HuH-7.5 (cell line): ENCODE results near the gene FAM20B.
A peak's percentile ranks its signal among the peaks of the same experiment; 100 is the strongest.
"Not testable (repeated sequence)": the region's sequence is repeated elsewhere in the genome, so short reads cannot be mapped to it uniquely, and the experiment has no call there.

Experiments
- DNase-seq: peaks from one replicate; pipeline ENCODE4 v3.0.0; 2011; ENCODE audit warnings: low spot score

The FAM20B gene

DNA sequence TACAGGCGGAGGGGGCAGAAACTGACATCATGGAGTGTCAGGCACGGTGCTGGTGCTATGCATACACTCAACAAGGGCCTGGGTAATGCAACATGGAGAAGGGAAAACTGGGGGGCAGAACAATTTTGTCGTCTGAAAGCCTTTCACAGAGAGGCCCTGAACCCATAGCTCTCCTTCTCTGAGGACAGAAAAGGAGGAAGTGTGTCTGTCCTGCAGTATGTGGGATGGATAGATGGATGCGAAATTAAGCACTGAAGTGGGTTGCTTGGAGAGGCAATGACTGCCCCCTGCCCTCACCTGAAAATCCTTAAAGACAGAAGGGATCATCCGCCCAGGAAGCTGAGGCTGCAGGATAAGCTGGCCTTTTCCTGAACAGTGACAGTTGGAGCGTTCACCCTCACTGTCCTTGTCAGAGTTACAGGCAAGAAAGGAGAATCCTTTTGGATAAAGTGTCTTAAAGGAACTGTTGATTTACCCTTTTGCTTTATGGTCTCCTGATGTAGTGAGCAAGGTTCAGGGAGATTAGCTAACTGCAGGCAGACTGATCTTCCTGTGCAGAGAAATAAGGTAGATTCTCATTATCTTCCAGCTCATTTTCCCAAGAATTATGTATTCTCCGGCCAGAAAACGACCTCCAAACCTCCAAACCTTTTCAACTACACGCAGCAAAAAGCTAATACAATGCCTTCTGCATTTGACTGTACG is 1.6 kb upstream of the FAM20B start:
- no peak for DNase-seq

DNA sequence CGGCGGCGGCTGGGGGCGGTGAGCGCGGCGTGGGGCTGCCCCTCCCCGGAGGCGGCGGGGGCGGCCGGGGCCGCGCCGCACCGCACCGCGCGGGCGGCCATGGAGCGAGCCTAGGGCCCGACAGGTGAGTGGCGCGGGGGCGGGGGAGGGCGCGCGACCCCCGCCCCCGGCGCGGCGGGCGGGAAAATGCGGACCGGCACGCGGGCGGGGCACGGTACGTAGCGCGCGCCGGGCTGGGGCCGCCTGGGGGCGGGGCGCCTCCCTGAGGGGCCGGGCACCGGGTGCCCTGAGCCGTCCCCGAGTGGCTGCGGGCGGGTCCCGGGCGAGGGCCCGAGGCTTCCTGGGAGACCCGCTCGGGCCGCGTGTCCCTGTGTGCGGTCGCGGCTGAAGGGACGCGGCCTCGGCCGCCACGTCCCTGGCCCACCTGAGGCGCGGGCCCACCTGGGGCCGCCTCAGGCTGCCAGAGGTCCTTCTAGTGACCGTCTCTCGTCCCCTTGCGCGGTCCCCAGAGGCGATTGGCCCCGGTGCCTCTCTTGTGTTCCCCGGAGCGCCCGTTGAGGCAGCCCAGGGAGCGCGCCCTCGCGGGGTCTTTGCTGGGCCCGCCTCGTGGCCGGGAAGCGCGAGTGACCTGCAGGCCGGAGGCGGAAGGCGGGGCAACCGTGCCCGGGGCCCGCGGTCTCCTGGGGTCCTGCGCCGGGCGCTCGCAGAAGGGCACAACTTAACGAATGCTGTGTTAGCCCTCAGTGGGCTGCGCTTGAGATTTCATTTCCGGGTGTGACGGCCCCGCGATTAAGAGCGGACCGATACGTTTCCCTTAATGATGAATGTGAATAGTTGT is 500 bp downstream of the FAM20B start:
- peak; percentile 78 for DNase-seq

DNA sequence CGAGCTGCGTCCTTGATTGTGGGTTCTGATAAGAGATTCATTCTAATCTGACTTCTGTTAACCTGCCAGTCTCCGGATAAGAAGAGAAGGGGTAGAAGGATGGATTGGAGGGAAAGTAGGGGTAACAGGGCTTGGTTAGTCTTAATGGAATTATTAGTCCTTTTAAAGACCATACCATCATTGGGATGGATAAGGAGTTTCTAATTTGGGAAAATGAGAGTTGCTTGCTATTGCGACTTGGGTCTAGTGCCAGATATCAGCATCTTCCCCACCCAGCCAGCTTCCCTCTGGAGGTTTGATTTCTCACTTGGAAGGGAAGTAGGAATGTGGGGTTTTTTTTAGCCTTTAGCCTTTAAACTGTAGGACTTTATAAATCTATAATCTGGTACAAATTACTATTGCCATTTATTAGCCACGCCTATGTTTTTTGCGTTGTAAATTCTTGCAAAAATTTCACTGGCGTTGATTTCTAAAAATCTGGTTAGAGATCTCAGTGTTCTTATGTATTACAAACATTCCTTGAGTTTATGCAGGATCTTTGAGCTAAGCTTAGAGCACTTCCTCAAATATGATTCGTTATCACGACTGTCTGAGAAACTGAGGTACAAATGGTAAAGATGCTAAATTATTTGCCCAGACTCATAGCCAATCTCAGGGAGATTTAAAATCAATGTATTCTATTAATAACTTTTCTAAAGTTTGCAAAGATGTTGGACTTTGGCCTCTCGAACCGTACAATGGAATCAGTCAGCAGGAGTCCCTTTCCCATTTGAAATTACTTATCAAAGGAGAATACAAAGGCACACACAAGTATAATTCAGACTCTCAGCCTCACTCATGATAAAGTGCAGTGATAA is 1.3 kb downstream of the FAM20B start:
- no peak for DNase-seq

DNA sequence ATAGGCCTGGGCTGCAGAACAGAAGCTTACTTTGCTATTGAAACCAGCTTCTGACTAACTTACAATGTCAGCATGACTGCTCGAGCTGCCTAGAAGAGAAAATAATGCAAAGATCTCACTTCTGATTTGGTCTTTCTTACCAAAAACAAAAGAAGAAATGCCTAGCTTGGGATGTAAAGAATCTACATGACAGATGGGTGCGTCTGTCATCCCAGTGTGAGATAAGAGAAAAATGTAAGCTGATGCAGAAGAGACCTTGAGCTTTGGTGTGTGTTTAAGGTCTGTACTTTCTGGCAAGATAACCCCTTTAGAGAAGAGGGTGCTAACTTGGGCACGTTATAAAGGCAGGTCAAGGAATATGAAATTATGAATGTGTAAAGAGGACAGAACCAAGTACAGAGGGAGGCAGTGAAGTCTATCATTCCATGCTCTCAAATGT is 3.6 kb downstream of the FAM20B start:
- DNase-seq = no peak

DNA sequence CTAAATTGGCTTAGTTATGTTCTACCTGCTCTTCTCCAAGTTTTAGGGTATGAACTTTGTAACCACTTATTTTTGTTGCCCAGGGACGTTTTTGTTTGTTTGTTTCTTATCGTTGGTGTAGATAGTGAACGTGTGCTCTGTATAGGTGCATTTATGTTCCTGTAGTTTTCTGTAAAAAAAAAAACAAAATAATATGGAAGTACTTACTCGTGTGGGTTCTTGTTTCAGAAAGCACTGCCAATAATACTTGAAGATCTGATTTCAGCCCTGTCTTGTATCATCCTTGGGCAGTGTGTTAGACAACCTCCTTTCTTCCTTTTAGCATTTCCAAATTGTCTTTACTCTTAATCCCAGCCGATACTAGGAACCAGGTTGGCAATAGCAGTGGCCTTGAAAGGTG is 4.4 kb downstream of the FAM20B start:
- no peak for DNase-seq

DNA sequence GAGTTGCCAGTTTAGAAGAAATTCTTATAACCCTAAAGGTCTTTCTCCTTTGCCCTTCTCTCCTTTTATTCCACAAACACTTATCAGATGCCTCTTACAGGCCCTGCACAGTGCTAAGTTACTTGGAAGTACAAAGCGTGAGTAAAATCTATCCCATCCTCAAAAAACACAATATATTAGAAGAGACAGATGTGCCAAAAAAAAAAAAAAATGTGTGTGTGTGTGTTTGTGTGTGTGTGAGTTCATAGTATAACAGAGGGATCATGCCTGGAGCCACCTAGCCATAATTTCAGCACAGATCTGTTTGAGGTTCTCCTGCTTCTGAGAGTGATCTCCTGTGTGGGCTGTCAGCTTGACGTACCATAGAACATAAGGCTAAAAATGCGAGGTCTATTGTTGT is 5.0 kb downstream of the FAM20B start:
- no peak for DNase-seq

DNA sequence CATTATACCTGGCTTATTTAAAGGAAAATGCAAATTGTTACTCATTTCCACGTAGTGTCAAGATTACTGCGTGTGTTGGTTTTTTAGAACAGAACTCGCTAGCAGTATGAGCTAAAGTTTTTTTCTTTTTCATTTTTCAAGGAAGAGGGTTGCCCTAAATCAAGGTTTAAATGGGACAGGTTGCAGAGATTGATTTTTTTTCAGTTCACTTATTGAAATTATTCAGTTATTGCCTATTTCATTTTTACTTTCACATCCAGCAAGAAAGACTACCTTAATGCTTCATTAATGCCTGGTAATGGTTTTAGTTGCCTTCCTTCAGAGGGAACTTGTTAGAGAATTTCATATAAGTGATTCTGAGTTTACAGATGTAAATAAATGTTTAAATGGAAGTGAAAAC is 5.6 kb downstream of the FAM20B start:
- no peak for DNase-seq

DNA sequence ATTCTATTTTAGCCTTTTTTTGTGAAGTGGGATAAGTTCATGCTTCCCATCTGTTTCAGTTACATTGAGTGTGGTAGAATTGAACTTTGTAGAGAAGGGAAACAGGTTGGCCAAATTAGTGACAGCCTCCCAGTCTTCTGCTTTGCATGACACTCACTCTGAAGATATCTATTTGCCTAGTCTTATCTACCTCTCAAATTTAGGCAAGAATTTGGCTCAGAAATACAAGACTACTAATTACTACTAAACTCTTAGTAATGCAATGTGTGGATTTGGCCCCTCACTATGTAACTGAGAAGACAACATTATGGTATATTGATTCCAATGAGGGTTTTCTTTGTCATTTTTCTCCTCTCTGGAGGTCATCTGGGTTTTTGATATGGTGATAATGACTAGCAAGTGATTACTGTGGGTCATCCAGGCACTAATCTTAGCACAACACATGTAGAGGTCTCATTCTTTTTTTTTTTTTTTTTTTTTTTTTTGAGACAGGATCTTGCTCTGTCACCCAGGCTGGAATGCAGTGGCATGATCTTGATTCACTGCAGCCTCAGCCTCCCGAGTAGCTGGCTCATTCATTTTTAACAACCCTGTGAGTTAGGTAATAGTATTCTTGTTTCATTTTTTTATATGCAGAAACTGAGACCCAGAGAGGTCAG is 6.3 kb downstream of the FAM20B start:
- DNase-seq = no peak

DNA sequence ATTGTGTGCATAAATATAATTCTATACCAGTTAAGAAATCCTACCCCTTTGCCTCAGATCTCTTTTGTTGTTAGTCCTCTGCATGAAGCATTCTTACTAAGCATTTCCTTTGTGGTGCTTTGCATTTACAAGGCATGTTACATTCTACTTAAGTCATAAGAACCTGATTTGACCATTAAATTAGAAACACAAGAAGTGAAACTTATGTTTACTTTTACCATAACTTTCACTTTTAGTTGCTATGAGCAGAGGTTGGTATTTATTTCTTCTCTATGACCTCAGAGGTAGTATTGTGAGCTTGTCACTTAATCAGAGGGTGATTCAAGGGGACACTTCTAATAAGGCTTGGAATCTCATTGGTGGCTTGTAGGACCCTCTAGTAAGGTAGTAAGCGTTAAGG is 9.0 kb downstream of the FAM20B start:
- no peak for DNase-seq

DNA sequence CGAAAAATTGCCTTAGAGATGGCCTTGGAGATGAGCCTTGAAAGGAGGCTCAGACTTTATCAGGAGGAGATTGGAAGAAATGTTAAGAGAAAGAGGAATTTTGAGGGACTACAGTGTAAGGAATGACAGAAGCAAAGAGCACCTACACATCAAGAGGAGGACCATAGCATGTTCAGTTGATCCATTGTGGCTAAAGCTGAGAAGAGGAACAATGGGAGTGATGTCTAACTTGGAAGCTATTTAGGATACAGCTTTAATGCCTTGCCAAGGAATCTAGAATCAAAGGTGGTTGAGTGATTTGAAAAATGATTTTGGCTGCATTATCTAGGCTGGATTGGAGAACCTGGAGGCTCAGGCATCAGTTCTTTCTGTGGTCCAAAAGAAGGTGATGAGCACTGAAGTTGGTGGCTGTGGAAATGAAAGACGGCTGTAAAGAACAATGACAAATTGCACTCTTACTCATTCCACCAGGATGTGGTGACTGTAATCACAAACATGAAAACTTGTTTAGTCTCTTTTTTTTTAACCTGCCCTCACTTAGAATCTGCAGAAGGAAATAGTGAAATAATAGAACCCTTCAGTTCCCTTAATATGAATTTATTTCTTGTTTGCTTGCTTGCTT is 11.3 kb downstream of the FAM20B start:
- DNase-seq = no peak

DNA sequence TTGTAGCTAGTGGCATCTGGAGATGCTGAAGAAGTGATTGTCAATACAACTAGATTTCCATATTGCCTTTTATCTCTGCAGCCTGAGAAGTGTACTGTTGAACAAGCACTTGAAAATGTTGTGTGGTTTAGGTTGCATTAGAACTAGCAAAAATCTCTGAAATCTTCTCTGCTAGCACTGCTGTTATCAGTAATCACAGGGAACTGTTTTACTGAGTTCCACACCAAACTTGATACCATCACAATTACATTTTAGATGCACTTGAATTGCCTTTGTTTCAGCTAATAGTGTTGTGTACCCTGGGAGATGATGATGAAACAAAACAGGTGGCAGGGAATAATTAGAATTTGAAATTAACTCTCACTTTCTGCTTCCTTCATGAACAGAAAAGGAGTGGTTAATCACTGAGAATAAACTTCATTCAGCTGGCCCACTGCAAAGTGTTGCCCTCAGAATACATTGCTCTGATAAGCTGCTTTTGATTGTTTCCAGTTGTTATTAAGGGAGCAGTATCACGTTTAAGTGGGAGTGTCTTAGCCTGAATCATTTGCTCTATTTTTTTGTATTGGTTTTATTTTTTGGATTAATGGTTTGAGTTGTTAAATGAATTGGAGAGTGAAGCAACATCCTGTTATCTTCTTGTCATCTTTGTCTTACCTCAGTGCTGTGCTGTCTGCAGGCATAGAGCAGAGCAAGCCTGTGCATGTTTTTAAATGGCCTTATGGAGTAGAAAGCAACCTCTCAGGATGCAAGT is 13.0 kb downstream of the FAM20B start:
- DNase-seq = no peak

DNA sequence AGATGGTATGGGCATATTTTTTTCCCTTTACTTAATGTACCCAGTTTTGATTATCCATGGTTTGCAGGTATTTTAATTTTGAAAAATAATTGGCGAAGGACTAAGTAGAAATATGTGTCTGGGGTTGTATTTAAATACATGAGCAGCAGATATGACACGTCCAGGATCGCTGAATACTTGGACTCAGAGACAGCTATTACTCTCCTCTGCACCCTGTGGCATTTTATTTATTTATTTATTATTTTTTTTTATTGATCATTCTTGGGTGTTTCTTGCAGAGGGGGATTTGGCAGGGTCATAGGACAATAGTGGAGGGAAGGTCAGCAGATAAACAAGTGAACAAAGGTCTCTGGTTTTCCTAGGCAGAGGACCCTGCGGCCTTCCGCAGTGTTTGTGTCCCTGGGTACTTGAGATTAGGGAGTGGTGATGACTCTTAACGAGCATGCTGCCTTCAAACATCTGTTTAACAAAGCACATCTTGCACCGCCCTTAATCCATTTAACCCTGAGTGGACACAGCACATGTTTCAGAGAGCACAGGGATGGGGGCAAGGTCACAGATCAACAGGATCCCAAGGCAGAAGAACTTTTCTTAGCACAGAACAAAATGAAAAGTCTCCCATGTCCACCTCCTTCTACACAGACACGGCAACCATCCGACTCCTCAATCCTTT is 13.9 kb downstream of the FAM20B start:
- DNase-seq = not testable (repeated sequence)

DNA sequence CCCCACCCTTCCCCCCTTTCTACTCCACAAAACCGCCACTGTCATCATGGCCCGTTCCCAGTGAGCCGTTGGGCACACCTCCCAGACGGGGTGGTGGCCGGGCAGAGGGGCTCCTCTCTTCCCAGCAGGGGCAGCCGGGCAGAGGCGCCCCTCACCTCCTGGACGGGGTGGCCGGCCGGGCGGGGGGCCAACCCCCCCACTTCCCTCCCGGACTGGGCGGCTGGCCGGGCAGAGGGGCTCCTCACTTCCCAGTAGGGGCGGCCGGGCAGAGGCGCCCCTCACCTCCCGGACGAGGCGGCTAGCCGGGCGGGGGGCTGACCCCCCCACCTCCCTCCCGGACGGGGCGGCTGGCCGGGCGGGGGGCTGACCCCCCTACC is 14.5 kb downstream of the FAM20B start:
- DNase-seq = not testable (repeated sequence)

DNA sequence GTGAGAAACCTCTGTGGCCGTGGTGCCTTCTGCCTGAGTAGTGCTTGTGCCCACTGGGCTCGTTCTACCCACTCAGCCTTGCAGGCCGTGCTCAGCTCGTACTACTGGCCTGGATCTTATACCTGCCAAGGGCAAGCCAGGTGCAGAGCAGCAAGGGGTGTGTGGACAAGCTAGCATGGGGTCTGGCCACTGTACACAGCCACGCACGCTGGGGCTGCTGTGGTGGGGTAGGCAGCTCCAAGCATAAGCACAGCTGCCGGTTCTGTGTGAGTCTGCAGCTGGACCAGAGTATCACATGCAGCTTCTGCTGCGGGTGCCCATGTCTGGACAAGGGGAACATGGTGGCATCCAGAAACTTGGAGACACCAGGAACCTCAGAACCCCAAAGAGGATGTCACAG is 16.4 kb downstream of the FAM20B start:
- no peak for DNase-seq

DNA sequence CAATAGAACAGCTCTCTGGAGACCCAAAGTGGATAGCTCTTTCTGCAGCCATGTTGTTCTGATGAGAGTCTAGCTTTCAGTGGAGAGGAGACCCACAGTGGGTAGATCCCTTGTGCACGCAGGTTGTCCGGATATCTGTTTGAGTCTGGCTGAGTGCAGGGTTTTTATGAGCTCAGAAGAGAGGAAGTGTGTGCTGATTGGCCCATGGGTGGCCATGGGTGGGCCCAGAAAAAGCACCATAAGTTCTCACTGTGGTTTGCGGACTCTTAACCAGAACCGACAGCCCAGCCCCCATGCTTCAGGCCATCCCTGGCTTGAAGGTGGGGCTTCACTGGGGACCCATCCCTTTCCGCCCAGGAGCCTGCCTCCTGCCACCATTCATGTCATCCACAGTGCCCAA is 17.0 kb downstream of the FAM20B start:
- no peak for DNase-seq

DNA sequence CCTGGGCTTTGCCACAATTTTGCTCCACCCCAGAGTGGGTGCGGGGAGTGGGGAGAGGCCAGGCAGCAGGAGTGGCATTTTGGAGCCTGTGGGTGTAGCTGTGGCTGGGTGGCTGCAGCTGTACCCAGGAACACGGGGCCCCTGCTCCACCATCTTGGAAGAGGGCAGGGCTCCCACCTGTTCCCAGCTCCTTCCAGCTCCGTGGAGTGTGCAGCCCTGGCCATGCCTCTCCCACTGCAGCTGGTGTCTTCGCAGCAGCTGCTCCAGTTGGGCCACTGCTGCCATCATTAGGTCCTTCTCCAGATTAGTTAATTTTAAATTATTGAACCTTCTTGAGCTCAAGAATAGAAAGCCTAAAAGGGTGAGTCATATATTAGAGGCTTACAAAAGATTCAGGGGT is 17.6 kb downstream of the FAM20B start:
- DNase-seq = no peak

DNA sequence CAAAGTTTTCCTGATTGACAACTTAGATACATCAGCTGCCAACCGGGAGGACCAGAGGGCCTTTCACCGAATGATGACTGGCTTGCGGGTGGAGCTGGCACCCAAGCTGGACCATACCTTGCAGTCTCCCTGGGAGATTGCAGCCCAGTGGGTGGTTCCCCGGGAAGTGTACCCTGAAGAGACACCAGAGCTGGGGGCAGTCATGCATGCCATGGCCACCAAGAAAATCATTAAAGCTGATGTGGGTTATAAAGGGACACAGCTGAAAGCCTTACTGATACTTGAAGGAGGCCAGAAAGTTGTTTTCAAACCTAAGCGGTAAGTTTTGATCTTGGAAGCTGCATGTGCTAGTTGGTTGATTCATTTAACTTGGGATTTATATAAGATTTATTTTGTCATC is 18.2 kb downstream of the FAM20B start:
- no peak for DNase-seq

DNA sequence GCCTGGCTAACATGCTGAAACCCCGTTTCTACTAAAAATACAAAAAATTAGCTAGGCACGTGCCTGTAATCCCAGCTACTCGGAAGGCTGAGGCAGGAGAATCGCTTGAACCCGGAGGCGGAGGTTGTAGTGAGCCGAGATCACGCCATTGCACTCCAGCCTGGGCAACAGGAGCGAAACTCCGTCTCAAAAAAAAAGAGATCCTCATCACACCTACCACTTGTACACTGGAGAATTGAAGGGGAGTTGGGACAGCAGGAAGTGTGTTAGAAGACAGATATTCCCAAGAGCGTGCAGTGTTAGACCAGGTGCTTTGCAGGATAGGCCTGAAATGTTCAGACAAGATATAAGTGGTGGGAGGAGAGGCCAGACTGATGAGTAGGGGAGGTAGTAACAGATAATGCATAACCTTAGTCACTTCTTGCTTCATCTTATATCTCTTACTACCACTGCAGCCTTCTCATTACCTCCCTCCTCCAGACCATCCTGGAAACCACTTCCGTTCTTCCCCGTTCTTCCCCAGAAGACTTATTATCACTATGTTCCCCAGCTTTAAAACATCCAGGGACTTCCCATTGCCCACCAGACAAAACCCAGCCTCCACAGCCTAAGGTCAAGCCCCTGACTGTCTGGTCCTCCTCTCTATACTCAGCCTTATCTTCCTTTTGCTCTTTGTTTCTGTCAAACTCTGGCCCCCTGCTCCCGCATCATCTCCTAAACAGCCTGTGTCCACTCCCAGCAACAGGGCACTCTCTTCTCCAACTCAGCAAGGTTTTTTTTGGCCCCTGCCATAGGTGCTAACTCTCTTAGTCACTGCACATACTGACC is 21.3 kb downstream of the FAM20B start:
- no peak for DNase-seq

DNA sequence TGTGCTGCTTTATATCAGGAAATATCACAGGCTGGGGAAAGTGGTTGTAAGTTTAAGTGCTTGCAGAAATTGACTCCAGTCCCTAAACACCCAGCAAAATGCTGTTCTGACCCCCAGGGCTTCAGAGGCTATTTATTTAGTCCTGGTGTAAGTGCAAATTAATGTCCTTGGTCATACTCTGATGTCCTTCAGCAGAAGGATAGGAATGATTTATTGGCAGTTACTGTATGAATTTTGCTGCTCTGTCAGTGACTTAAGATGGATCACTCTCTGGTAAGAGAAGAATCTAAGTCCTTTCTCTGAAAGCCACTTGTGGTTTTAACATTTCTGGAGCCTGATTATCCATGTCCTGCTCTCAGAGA is 21.9 kb downstream of the FAM20B start:
- no peak for DNase-seq
